AG04450 (cell line): ENCODE data around the gene TMEM38A. TPM values are rescaled to one million over a fixed set of nuclear protein-coding genes. Genes with fewer than 3 reads are reported as not detected.

Experiments
- CTCF ChIA-PET: fragments of 300-600, 350-600 bp; formaldehyde crosslinking; extraction: SDS; loops from one replicate; lab custom pipeline; 2022; ENCODE audit warnings: antibody characterized with exemption, inconsistent platforms; lab: Charles Lee
- POLR2A ChIA-PET: fragments of 350-600 bp; formaldehyde crosslinking; extraction: SDS; loops from one replicate; lab custom pipeline; 2021; ENCODE audit warnings: antibody characterized with exemption, inconsistent platforms; lab: Yijun Ruan, JAX
- DNase-seq: peaks from one replicate; pipeline ENCODE4 v3.0.0-alpha.2; 2011; ENCODE audit warnings: low read depth, low spot score
- H3K27ac ChIP-seq: one replicate; pipeline ENCODE4 v1.5.1; 2012; ENCODE audit warnings: low read depth, low read length, control low read depth
- H3K27me3 ChIP-seq: one replicate; pipeline ENCODE4 v1.6.0; 2012; ENCODE audit warnings: low read length; ENCODE audit not compliant: control insufficient read depth, insufficient read depth
- H3K4me3 ChIP-seq: 2 replicates; pipeline ENCODE4 v1.5.1; 2011; ENCODE audit warnings: mild to moderate bottlenecking, low read depth, low read length, control low read depth
- H3K9me3 ChIP-seq: 2 replicates; pipeline ENCODE4 v1.5.1; 2012; ENCODE audit warnings: low read length; ENCODE audit not compliant: control insufficient read depth, insufficient read depth
- CTCF ChIP-seq: IDR thresholded peaks from 2 replicates; pipeline ENCODE4 v1.5.1; 2011; ENCODE audit warnings: low read depth, low read length, control low read depth, inconsistent platforms
- polyA plus RNA-seq: library from polyadenylated mRNA; depleted of rRNA; stranded (reverse); fragments of >200 nt; gene quantifications from 2 replicates; pipeline ENCODE4 v1.2.3, GENCODE V29; 2011

The TMEM38A gene
- polyA plus RNA-seq, 1 experiment = 2.4 TPM

GRCh38 chr19:16677055-16677454 is 16.1 kb downstream of the TMEM38A start:
- POLR2A ChIA-PET = interaction anchor here (0.6 kb wide), 1 partner anchor 143 kb away, joined by 4 read pairs; no protein-coding TSS in a partner anchor
- DNase-seq = no peak
- TF ChIP-seq CTCF = no peak
- CTCF ChIA-PET = interaction anchor here (0.5 kb wide), 1 partner anchor 18 kb away, joined by 8 read pairs; no protein-coding TSS in a partner anchor
- Histone ChIP-seq H3K27me3 (no peaks in the 10 kb centered on the region), H3K9me3 (peaks cover 9% of the 10 kb centered on the region; the same call in 1 of the 2 replicates), H3K4me3 (no peak overlapping the region), H3K27ac (no peak overlapping the region)

GRCh38 chr19:16678498-16678897 is 17.6 kb downstream of the TMEM38A start:
- H3K4me3 ChIP-seq = no peak overlapping the region
- TF ChIP-seq CTCF = no peak
- no peaks in the 10 kb centered on the region for H3K27me3 ChIP-seq
- H3K9me3 ChIP-seq = peaks cover 9% of the 10 kb centered on the region; the same call in 1 of the 2 replicates
- CTCF ChIA-PET = interaction anchor here (0.6 kb wide), 1 partner anchor 97 kb away, joined by 5 read pairs; no protein-coding TSS in a partner anchor
- H3K27ac ChIP-seq = no peak overlapping the region
- POLR2A ChIA-PET = no interaction called here
- no peak for DNase-seq

- ChIA-PET POLR2A (no interaction called here), CTCF (no interaction called here)
- Histone ChIP-seq H3K27me3 (no peaks in the 10 kb centered on the region), H3K27ac (no peak overlapping the region), H3K4me3 (no peak overlapping the region), H3K9me3 (peaks cover 9% of the 10 kb centered on the region; the same call in 1 of the 2 replicates)
- DNase-seq = no peak
- TF ChIP-seq CTCF = no peak
These were observed 18.9 kb downstream of the TMEM38A start for GRCh38 chr19:16679811-16680210.

GRCh38 chr19:16682539-16682938 is 21.6 kb downstream of the TMEM38A start:
- Histone ChIP-seq H3K27me3 (no peaks in the 10 kb centered on the region), H3K4me3 (no peak overlapping the region), H3K27ac (no peak overlapping the region), H3K9me3 (peaks cover 9% of the 10 kb centered on the region; the same call in 1 of the 2 replicates)
- CTCF ChIA-PET = no interaction called here
- POLR2A ChIA-PET = interaction anchor here (0.5 kb wide), 1 partner anchor 35 kb away, joined by 3 read pairs; no protein-coding TSS in a partner anchor
- DNase-seq = no peak
- TF ChIP-seq CTCF = no peak

- no peak for DNase-seq
- POLR2A ChIA-PET = no interaction called here
- no peaks in the 10 kb centered on the region for H3K27me3 ChIP-seq
- H3K9me3 ChIP-seq = peaks cover 12% of the 10 kb centered on the region
- no peak overlapping the region for H3K27ac ChIP-seq
- CTCF ChIA-PET = interaction anchor here (1.1 kb wide), 1 partner anchor 30 kb away, joined by 3 read pairs; no protein-coding TSS in a partner anchor
- no peak for TF ChIP-seq CTCF
- H3K4me3 ChIP-seq = no peak overlapping the region
These were observed 23.3 kb downstream of the TMEM38A start for GRCh38 chr19:16684216-16684615.
